Left lung (tissue), 10 donors: ENCODE measurements around the gene PSMG2. TPM values are rescaled to one million over a fixed set of nuclear protein-coding genes. Genes with fewer than 3 reads are reported as not detected.
"Not testable (repeated sequence)": the region's sequence is repeated elsewhere in the genome, so short reads cannot be mapped to it uniquely, and the experiment has no call there.

Experiments used
- ATAC-seq: fragments of 200-7000 bp; cut with Tn5 transposase; one replicate; pipeline ENCODE4 v1.9.1; 2020; ENCODE audit warnings: moderate library complexity
- DNase-seq, 4 donors: peaks; one replicate each; pipeline ENCODE4 v3.0.0-alpha.2; 2013 to 2020
- H3K27ac ChIP-seq, 2 donors: fragments of 200-600 bp; sonication (generic) in 1 of 2; one replicate each; pipeline versions ENCODE4 v1.5.0 to v1.8.0; 2020 to 2021
- H3K27me3 ChIP-seq, 2 donors: fragments of 200-600 bp; sonication (generic) in 1 of 2; one replicate each; pipeline versions ENCODE4 v1.5.0 to v1.8.0; 2020 to 2021
- H3K36me3 ChIP-seq, 2 donors: fragments of 200-600 bp; sonication (generic) in 1 of 2; one replicate each; pipeline versions ENCODE4 v1.5.0 to v1.8.0; 2020 to 2021
- H3K4me1 ChIP-seq, 2 donors: fragments of 200-600 bp; one replicate each; pipeline ENCODE4 v1.8.0; 2021
- H3K4me3 ChIP-seq, 2 donors: fragments of 200-600 bp; sonication (generic) in 1 of 2; one replicate each; pipeline versions ENCODE4 v1.5.0 to v1.8.0; 2020 to 2021; ENCODE audit warnings: mild to moderate bottlenecking in 1 of 2
- H3K9me3 ChIP-seq, 2 donors: fragments of 200-600 bp; sonication (generic) in 1 of 2; one replicate each; pipeline versions ENCODE4 v1.5.0 to v1.8.0; 2020 to 2021
- intact Hi-C, 2 donors: fragments of 100-400 bp; cut with DNase I; formaldehyde crosslinking; loops; one replicate each; pipeline versions ENCODE4 v1.11.2 to v1.14.2; 2022
- polyA plus RNA-seq, 6 donors: library from polyadenylated mRNA; unstranded; fragments of 120-200 nt; gene quantifications; one replicate each; pipeline ENCODE4 v1.2.1, GENCODE V29; 2013; ENCODE audit not compliant: insufficient read length in 6 of 6
- total RNA-seq, 2 donors: library from RNA; stranded (reverse); fragmentation: NEBNext Ultra II Directional; extraction: Animal tissue kit (Norgen Biotek cat#: 25700); gene quantifications; one replicate each; pipeline ENCODE4 v1.2.1, GENCODE V29; 2021
- TF ChIP-seq, protein P1 (sequence below), 2 donors: fragments of 200-600 bp; sonication (generic) in 1 of 2; IDR thresholded peaks; one replicate each; pipeline versions ENCODE4 v1.5.0 to v1.8.0; 2021; ENCODE audit warnings: antibody characterized with exemption in 2 of 2
- donor health status: DM: no; HTN: yes; CAD: no.
- donor health status: DM: no; HTN: no; CAD: no.

The PSMG2 gene
- total and polyA plus RNA-seq, 8 donors, result 63.0 to 78.2 (median 71.4) TPM

DNA sequence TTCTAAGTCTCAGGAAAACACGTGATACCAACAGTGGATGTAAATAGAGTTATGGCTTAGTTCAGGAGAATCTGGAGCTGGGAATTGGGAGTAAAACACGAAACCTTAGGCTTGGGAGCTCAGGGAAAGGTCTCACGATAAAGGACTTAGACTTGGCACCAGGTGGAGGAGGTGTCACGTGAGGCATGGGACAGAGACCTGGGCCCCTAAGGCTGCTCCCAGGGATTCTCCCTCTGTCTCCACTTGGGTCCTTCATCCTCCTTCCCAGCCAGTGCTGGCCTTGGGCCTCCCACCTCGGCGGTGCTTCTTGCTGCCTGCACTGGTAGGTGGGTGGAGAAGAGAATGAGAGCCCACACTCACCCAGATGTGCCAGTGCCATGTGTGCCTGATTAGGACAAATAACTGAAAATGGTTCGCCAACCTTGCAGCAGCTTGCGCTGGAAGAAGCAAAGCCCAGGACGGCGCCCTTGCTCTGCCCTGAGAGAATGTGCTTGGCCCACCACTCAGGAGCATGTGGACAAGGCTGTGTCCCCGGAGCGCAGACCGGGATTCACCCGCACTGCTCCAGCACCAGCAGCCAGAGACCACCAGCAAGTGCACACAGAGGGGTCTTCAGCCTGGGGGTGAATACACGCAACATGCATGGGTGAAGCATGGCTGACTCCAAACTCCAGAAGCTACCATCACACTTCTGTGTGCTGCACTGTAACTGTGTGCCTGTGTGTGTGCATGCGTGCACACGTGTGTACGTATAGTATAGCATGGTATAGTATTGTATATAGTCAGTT is 48.1 kb downstream of the PSMG2 start:
- DNase-seq, result no peak

GRCh38 chr18:12751503-12751884 is 48.7 kb downstream of the PSMG2 start:
- H3K4me1 ChIP-seq, result no peaks in the 10 kb centered on the region
- H3K4me3 ChIP-seq, result no peak overlapping the region
- TF ChIP-seq, protein P1, sequence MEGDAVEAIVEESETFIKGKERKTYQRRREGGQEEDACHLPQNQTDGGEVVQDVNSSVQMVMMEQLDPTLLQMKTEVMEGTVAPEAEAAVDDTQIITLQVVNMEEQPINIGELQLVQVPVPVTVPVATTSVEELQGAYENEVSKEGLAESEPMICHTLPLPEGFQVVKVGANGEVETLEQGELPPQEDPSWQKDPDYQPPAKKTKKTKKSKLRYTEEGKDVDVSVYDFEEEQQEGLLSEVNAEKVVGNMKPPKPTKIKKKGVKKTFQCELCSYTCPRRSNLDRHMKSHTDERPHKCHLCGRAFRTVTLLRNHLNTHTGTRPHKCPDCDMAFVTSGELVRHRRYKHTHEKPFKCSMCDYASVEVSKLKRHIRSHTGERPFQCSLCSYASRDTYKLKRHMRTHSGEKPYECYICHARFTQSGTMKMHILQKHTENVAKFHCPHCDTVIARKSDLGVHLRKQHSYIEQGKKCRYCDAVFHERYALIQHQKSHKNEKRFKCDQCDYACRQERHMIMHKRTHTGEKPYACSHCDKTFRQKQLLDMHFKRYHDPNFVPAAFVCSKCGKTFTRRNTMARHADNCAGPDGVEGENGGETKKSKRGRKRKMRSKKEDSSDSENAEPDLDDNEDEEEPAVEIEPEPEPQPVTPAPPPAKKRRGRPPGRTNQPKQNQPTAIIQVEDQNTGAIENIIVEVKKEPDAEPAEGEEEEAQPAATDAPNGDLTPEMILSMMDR (IDR thresholded peaks at IDR 0.05), result no peak
- no peaks in the 10 kb centered on the region for H3K27me3 ChIP-seq
- ATAC-seq, result no peak
- H3K9me3 ChIP-seq, result no peaks in the 10 kb centered on the region
- intact Hi-C loops, result no loop called here
- H3K27ac ChIP-seq, result no peak overlapping the region
- no peaks in the 10 kb centered on the region for H3K36me3 ChIP-seq
- no peak for DNase-seq

More for the DNA sequence above, 48.1 kb downstream of the PSMG2 start:
- no peak overlapping the region for H3K4me3 ChIP-seq
- TF ChIP-seq, protein P1 (IDR thresholded peaks at IDR 0.05), result no peak
- no peaks in the 10 kb centered on the region for H3K9me3 ChIP-seq
- no peak overlapping the region for H3K27ac ChIP-seq
- no peaks in the 10 kb centered on the region for H3K4me1 ChIP-seq
- H3K27me3 ChIP-seq, result no peaks in the 10 kb centered on the region
- intact Hi-C loops, result no loop called here
- H3K36me3 ChIP-seq, result no peaks in the 10 kb centered on the region
- ATAC-seq, result no peak

DNA sequence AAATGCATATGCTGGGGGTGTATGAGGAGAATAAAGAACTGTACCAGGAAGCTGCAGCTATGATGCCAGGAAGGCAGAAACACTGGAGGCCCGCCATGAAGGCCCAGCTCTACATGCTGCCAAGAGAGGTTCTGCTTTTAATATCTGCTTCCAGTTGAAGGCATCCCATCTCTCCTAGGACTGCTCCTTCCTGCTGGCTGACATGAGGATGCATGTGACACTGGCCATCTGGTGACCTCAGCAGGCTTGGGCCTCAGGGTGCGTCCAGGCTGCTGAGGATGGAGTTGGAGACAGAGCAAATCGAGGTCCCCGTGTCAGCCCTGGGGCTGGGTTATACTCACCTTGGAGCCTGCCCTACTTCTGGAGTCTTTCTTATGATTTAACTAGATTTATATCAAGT is 49.0 kb downstream of the PSMG2 start:
- Histone ChIP-seq H3K27ac (no peak overlapping the region), H3K9me3 (no peaks in the 10 kb centered on the region), H3K4me1 (no peaks in the 10 kb centered on the region), H3K36me3 (no peaks in the 10 kb centered on the region), H3K4me3 (no peak overlapping the region), H3K27me3 (no peaks in the 10 kb centered on the region)
- TF ChIP-seq, protein P1 (IDR thresholded peaks at IDR 0.05), result no peak
- no peak for ATAC-seq
- no peak for DNase-seq
- intact Hi-C loops, result no loop called here

- no peak overlapping the region for H3K4me3 ChIP-seq
- H3K36me3 ChIP-seq, result no peaks in the 10 kb centered on the region
- DNase-seq (no peak), ATAC-seq (no peak)
- intact Hi-C loops, result no loop called here
- H3K27me3 ChIP-seq, result no peaks in the 10 kb centered on the region
- no peaks in the 10 kb centered on the region for H3K4me1 ChIP-seq
- no peak overlapping the region for H3K27ac ChIP-seq
- H3K9me3 ChIP-seq, result no peaks in the 10 kb centered on the region
- TF ChIP-seq, protein P1 (IDR thresholded peaks at IDR 0.05), result no peak
These were observed 51.7 kb downstream of the PSMG2 start for GRCh38 chr18:12754511-12754910.

- not testable (repeated sequence) for ATAC-seq
These were observed 52.8 kb downstream of the PSMG2 start for GRCh38 chr18:12755606-12756005.

GRCh38 chr18:12756619-12757239 is 53.9 kb downstream of the PSMG2 start:
- H3K4me1 ChIP-seq, intact Hi-C loops, H3K4me3 ChIP-seq, DNase-seq, H3K9me3 ChIP-seq, H3K27me3 ChIP-seq, H3K36me3 ChIP-seq, ATAC-seq, H3K27ac ChIP-seq: not testable (repeated sequence)

More at GRCh38 chr18:12755606-12756005, 52.8 kb downstream of the PSMG2 start:
- H3K27ac ChIP-seq, H3K36me3 ChIP-seq, H3K4me3 ChIP-seq, H3K4me1 ChIP-seq, H3K9me3 ChIP-seq, DNase-seq, intact Hi-C loops, H3K27me3 ChIP-seq: not testable (repeated sequence)

DNA sequence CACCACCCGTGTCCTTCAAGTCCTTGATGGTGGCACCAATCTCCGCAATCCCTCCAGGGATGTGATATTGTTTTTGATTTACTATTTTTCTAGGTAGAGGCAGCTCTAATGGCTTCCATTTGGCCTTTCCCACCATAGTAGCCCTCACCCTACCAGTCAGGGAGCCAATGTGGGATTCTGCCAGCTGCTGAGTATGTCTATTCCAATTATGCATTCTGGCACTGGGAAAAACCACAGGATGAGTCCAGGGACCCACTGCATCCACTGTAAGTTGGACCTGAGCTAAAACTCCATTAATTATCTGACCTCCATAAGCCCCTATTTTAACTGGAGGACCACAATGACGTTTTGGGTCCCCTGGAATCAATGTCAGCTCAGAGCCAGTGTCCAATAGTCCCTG is 55.7 kb downstream of the PSMG2 start:
- H3K4me3 ChIP-seq, H3K4me1 ChIP-seq, H3K36me3 ChIP-seq, intact Hi-C loops, H3K27me3 ChIP-seq, ATAC-seq, DNase-seq, H3K9me3 ChIP-seq, H3K27ac ChIP-seq: not testable (repeated sequence)
